Gastrocnemius medialis (tissue), 4 donors: ENCODE measurements around the gene WDR77.

ENCODE experiments used
- POLR2A ChIP-seq, 2 donors: fragments of 450-650 bp; IDR thresholded peaks; one replicate each; pipeline ENCODE4 v1.6.1; 2017; ENCODE audit warnings: antibody characterized with exemption in 2 of 2, mild to moderate bottlenecking in 2 of 2, moderate library complexity in 2 of 2
- TF ChIP-seq, protein P1 (sequence below), 5 experiments: fragments of 450-650 bp in 3 of 5; fragments of 200-600 bp in 2 of 5; sonication (generic) in 2 of 5; IDR thresholded peaks in 4 of 5; conservative IDR thresholded peaks in 1 of 5; 1 replicate in 4 of 5; 2 replicates in 1 of 5; pipeline ENCODE4 v1.5.1; 2016 to 2019; ENCODE audit warnings: antibody characterized with exemption in 5 of 5, mild to moderate bottlenecking in 3 of 5, moderate library complexity in 3 of 5

- TF ChIP-seq, protein P1, sequence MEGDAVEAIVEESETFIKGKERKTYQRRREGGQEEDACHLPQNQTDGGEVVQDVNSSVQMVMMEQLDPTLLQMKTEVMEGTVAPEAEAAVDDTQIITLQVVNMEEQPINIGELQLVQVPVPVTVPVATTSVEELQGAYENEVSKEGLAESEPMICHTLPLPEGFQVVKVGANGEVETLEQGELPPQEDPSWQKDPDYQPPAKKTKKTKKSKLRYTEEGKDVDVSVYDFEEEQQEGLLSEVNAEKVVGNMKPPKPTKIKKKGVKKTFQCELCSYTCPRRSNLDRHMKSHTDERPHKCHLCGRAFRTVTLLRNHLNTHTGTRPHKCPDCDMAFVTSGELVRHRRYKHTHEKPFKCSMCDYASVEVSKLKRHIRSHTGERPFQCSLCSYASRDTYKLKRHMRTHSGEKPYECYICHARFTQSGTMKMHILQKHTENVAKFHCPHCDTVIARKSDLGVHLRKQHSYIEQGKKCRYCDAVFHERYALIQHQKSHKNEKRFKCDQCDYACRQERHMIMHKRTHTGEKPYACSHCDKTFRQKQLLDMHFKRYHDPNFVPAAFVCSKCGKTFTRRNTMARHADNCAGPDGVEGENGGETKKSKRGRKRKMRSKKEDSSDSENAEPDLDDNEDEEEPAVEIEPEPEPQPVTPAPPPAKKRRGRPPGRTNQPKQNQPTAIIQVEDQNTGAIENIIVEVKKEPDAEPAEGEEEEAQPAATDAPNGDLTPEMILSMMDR (IDR thresholded peaks at IDR 0.05 in 4 of 5, conservative IDR thresholded peaks at IDR 0.05 in 1 of 5): no peak
- no peak for TF ChIP-seq POLR2A (IDR thresholded peaks at IDR 0.05)
Measured at GRCh38 chr1:111415461-111415860, 33.6 kb downstream of the WDR77 start.
